Panc1 (cell line): ENCODE measurements around the gene JCHAIN. TPM values are rescaled to one million over a fixed set of nuclear protein-coding genes. Genes with fewer than 3 reads are reported as not detected.

Source experiments
- ATAC-seq: fragments of 200-7000 bp; cut with Tn5 transposase; 2 replicates; pipeline ENCODE4 v1.9.1; 2020; ENCODE audit warnings: mild to moderate bottlenecking, moderate library complexity
- BruUV-seq: library from RNA; stranded (reverse); fragments of 400-500 nt; replicated peaks from 2 replicates; lab custom pipeline; 2021; lab: Mats Ljungman, UMichigan
- CTCF ChIA-PET: fragments of 300-600 bp; sonication (Branson Sonifier 250); formaldehyde crosslinking; loops from one replicate; lab custom pipeline; 2022; ENCODE audit warnings: antibody characterized with exemption; lab: Charles Lee
- POLR2A ChIA-PET: fragments of 300-600 bp; sonication (Branson Sonifier 250); formaldehyde crosslinking; loops from one replicate; lab custom pipeline; 2022; ENCODE audit warnings: antibody characterized with exemption; lab: Charles Lee
- DNase-seq: peaks from one replicate; pipeline ENCODE4 v3.0.0-alpha.2; 2010; ENCODE audit warnings: low read depth, low spot score
- H3K27ac ChIP-seq: 2 replicates; pipeline ENCODE4 v1.5.1; 2011; ENCODE audit warnings: mild to moderate bottlenecking, low read length, inconsistent platforms
- H3K27me3 ChIP-seq: fragments of 200-500 bp; sonication (Bioruptor generic); 2 replicates; pipeline ENCODE4 v1.6.0; 2014; ENCODE audit warnings: low read length, inconsistent platforms; ENCODE audit not compliant: control insufficient read depth, insufficient read depth
- H3K36me3 ChIP-seq: fragments of 200-500 bp; sonication (Bioruptor generic); 2 replicates; pipeline ENCODE4 v1.5.1; 2014; ENCODE audit warnings: inconsistent platforms, mild to moderate bottlenecking, low read length, moderate library complexity; ENCODE audit not compliant: control insufficient read depth, insufficient read depth
- H3K4me1 ChIP-seq: 2 replicates; pipeline ENCODE4 v1.5.1; 2011; ENCODE audit warnings: inconsistent platforms, mild to moderate bottlenecking, low read length, moderate library complexity; ENCODE audit not compliant: control insufficient read depth, insufficient read depth
- H3K4me3 ChIP-seq, 2 experiments: 2 replicates each; pipeline ENCODE4 v1.5.1; 2011 to 2012; ENCODE audit warnings: low read depth in 2 of 2, low read length in 2 of 2, mild to moderate bottlenecking in 2 of 2, inconsistent platforms in 1 of 2, moderate library complexity in 1 of 2
- H3K9me3 ChIP-seq: fragments of 200-500 bp; sonication (Bioruptor generic); 2 replicates; pipeline ENCODE4 v1.5.1; 2014; ENCODE audit warnings: low read depth, mild to moderate bottlenecking, inconsistent platforms, low read length, moderate library complexity; ENCODE audit not compliant: control insufficient read depth, insufficient read depth
- POLR2AphosphoS5 ChIP-seq: IDR thresholded peaks from 2 replicates; pipeline ENCODE4 v1.6.1; 2012; ENCODE audit warnings: mild to moderate bottlenecking, low read depth, low read length, moderate library complexity
- REST ChIP-seq, 2 experiments: IDR thresholded peaks; 2 replicates each; pipeline ENCODE4 v1.6.1; 2011 to 2012; ENCODE audit warnings: low read depth in 2 of 2, control low read depth in 1 of 2, low read length in 1 of 2, mild to moderate bottlenecking in 1 of 2, moderate library complexity in 1 of 2; ENCODE audit not compliant: insufficient read depth in 1 of 2
- SIN3A ChIP-seq: IDR thresholded peaks from 2 replicates; pipeline ENCODE4 v1.6.1; 2012; ENCODE audit warnings: low read depth, mild to moderate bottlenecking, low read length, moderate library complexity, borderline replicate concordance; ENCODE audit not compliant: insufficient read depth
- TCF7L2 ChIP-seq: IDR thresholded peaks from 2 replicates; pipeline ENCODE4 v1.6.1; 2011; ENCODE audit warnings: mild to moderate bottlenecking, low read depth, low read length, inconsistent platforms
- in situ Hi-C: cut with HindIII; loops from 2 replicates; pipeline ENCODE4 v1.10.0; 2016; ENCODE audit warnings: low sequenced_read_pairs, low pct_unique_long_range_greater_than_20kb
- intact Hi-C: fragments of 100-400 bp; cut with micrococcal nuclease; formaldehyde crosslinking; loops from one replicate; pipeline ENCODE4 v1.10.0; 2022; ENCODE audit not compliant: unreplicated experiment
- total RNA-seq: library from RNA; stranded (reverse); gene quantifications from one replicate; pipeline ENCODE4 v1.2.1, GENCODE V29; 2021; ENCODE audit not compliant: unreplicated experiment
- TF ChIP-seq, protein P1 (sequence below): fragments of 450-650 bp; IDR thresholded peaks from 2 replicates; pipeline ENCODE4 v1.5.1; 2017; ENCODE audit warnings: mild to moderate bottlenecking

Gene JCHAIN
- total RNA-seq, 1 experiment from 2014 or later: 0.36 TPM

GRCh38 chr4:70658418-70658817, 7.9 kb downstream of the JCHAIN start:
- POLR2A ChIA-PET: no interaction called here
- Histone ChIP-seq H3K4me3 (no peak overlapping the region), H3K27ac (no peak overlapping the region), H3K36me3 (no peaks in the 10 kb centered on the region), H3K27me3 (no peaks in the 10 kb centered on the region), H3K9me3 (no peaks in the 10 kb centered on the region), H3K4me1 (no peaks in the 10 kb centered on the region)
- intact Hi-C loops: loop anchor here (10.0 kb wide), 1 partner anchor 156 kb away; no protein-coding TSS in a partner anchor
- no TSS peak for BruUV-seq
- CTCF ChIA-PET: no interaction called here
- no peak for ATAC-seq
- DNase-seq: no peak
- in situ Hi-C loops: no loop called here
- TF ChIP-seq SIN3A (no peak), TCF7L2 (no peak), POLR2AphosphoS5 (no peak), REST (IDR thresholded peaks at IDR 0.05; ENCODE audit: insufficient read depth in 1 of 2, low read depth in 2 of 2, low read length in 1 of 2) (no peak)
- TF ChIP-seq, protein P1, sequence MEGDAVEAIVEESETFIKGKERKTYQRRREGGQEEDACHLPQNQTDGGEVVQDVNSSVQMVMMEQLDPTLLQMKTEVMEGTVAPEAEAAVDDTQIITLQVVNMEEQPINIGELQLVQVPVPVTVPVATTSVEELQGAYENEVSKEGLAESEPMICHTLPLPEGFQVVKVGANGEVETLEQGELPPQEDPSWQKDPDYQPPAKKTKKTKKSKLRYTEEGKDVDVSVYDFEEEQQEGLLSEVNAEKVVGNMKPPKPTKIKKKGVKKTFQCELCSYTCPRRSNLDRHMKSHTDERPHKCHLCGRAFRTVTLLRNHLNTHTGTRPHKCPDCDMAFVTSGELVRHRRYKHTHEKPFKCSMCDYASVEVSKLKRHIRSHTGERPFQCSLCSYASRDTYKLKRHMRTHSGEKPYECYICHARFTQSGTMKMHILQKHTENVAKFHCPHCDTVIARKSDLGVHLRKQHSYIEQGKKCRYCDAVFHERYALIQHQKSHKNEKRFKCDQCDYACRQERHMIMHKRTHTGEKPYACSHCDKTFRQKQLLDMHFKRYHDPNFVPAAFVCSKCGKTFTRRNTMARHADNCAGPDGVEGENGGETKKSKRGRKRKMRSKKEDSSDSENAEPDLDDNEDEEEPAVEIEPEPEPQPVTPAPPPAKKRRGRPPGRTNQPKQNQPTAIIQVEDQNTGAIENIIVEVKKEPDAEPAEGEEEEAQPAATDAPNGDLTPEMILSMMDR: no peak

DNA sequence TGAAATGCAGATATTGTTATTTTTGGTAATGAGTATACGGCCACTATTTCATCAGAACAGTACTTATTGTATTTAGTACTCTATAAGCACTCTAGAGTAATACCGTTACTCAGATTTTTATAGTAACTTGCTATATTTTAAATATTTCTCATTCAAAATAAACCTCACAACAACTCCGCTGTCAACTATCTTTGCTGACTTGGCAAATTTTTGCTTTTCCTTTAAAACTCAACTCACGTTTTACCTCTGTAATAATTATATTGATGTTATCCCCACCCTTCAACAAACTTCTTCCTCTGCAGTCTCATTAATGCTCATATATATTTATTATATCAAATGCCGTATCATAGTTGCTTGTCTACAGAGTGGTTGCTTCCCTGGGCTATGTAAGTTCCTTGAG, 9.0 kb downstream of the JCHAIN start:
- no peak for ATAC-seq
- no peaks in the 10 kb centered on the region for H3K27me3 ChIP-seq
- no peaks in the 10 kb centered on the region for H3K4me1 ChIP-seq
- POLR2A ChIA-PET: no interaction called here
- H3K9me3 ChIP-seq: no peaks in the 10 kb centered on the region
- in situ Hi-C loops: no loop called here
- intact Hi-C loops: loop anchor here (10.0 kb wide), 1 partner anchor 157 kb away; no protein-coding TSS in a partner anchor
- TF ChIP-seq SIN3A (no peak), TCF7L2 (no peak), REST (IDR thresholded peaks at IDR 0.05; ENCODE audit: insufficient read depth in 1 of 2, low read depth in 2 of 2, low read length in 1 of 2) (no peak)
- no peak overlapping the region for H3K4me3 ChIP-seq
- no TSS peak for BruUV-seq
- no peak overlapping the region for H3K27ac ChIP-seq
- no peak for DNase-seq
- H3K36me3 ChIP-seq: no peaks in the 10 kb centered on the region
- CTCF ChIA-PET: no interaction called here
